DND-41 (cell line): ENCODE measurements around the gene EVC2.

Source experiments
- ATAC-seq: fragments of 200-7000 bp; cut with Tn5 transposase; 3 replicates; pipeline ENCODE4 v1.9.1; 2021; ENCODE audit warnings: low read depth; ENCODE audit not compliant: insufficient read depth
- DNase-seq: peaks from one replicate; pipeline ENCODE4 v3.0.0-alpha.2; 2020
- H2AFZ ChIP-seq: 2 replicates; pipeline ENCODE4 v1.6.0; 2012; ENCODE audit warnings: low read depth, low read length
- H3K27ac ChIP-seq: 2 replicates; pipeline ENCODE4 v1.5.1; 2012; ENCODE audit warnings: low read length, inconsistent platforms
- H3K27me3 ChIP-seq: fragments of 200-600 bp; sonication (generic); 2 replicates; pipeline ENCODE4 v1.6.0; 2012; ENCODE audit warnings: low read length, mild to moderate bottlenecking, inconsistent platforms; ENCODE audit not compliant: insufficient read depth, poor library complexity
- H3K36me3 ChIP-seq: 2 replicates; pipeline ENCODE4 v1.5.1; 2012; ENCODE audit warnings: low read length, inconsistent platforms; ENCODE audit not compliant: insufficient read depth
- H3K4me1 ChIP-seq: 2 replicates; pipeline ENCODE4 v1.5.1; 2012; ENCODE audit warnings: mild to moderate bottlenecking, low read length; ENCODE audit not compliant: insufficient read depth
- H3K4me2 ChIP-seq: 2 replicates; pipeline ENCODE4 v1.6.0; 2012; ENCODE audit warnings: mild to moderate bottlenecking, moderate library complexity, low read length, inconsistent platforms; ENCODE audit not compliant: insufficient read depth
- H3K4me3 ChIP-seq, 2 experiments: fragments of 200-600 bp in 1 of 2; shearing (Covaris generic) in 1 of 2; 2 replicates each; pipeline ENCODE4 v1.5.1; 2012 to 2016; ENCODE audit warnings: inconsistent platforms in 2 of 2, low read length in 2 of 2, mild to moderate bottlenecking in 2 of 2, low read depth in 1 of 2, moderate library complexity in 1 of 2
- H3K79me2 ChIP-seq: 2 replicates; pipeline ENCODE4 v1.6.0; 2012; ENCODE audit warnings: low read length, inconsistent platforms; ENCODE audit not compliant: insufficient read depth
- H3K9ac ChIP-seq: 2 replicates; pipeline ENCODE4 v1.6.0; 2012; ENCODE audit warnings: low read depth, mild to moderate bottlenecking, inconsistent platforms, low read length, moderate library complexity
- H3K9me3 ChIP-seq: 2 replicates; pipeline ENCODE4 v1.5.1; 2012; ENCODE audit warnings: low read length, moderate library complexity, mild to moderate bottlenecking, inconsistent platforms; ENCODE audit not compliant: insufficient read depth, severe bottlenecking
- H4K20me1 ChIP-seq: 2 replicates; pipeline ENCODE4 v1.6.0; 2012; ENCODE audit warnings: low read length; ENCODE audit not compliant: insufficient read depth
- EZH2 ChIP-seq: IDR thresholded peaks from 3 replicates; pipeline ENCODE4 v1.6.1; 2012; ENCODE audit warnings: borderline replicate concordance, low read depth, mild to moderate bottlenecking, moderate library complexity, low read length, inconsistent platforms; ENCODE audit not compliant: severe bottlenecking
- TF ChIP-seq, protein P1 (sequence below): IDR thresholded peaks from 2 replicates; pipeline ENCODE4 v1.5.1; 2012; ENCODE audit warnings: borderline replicate concordance, low read length, moderate library complexity, mild to moderate bottlenecking; ENCODE audit not compliant: poor library complexity, severe bottlenecking; ENCODE audit errors: extremely low read depth

EVC2 gene

DNA sequence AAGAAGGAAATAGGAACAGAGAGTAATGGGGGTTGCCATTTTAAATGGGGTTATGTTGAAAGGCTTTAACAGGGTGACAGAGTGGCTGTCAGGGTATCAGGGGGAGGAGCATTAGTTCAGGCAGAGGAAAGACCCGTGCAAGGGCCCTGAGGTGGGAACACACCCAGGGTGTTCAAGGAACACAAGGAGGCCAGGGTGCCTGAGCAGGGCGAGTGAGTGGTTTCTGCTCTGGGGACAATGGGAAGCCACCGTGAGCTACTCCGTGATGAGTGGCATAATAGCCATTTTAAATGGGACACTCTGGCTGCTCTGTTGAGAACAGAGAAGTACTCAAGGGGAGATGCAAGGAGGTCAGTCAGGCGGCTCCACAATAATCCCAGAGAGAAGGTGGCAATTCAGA is 4.5 kb downstream of the EVC2 start:
- Histone ChIP-seq H3K27me3 (no peaks in the 10 kb centered on the region), H3K4me1 (no peaks in the 10 kb centered on the region), H3K79me2 (no peaks in the 10 kb centered on the region), H4K20me1 (no peaks in the 10 kb centered on the region), H3K27ac (no peak overlapping the region), H3K9me3 (peaks cover 10% of the 10 kb centered on the region), H2AFZ (no peak overlapping the region), H3K36me3 (no peaks in the 10 kb centered on the region), H3K9ac (no peak overlapping the region), H3K4me2 (no peak overlapping the region), H3K4me3 (no peak overlapping the region)
- ATAC-seq (no peak), DNase-seq (no peak)
- no peak for TF ChIP-seq EZH2
- TF ChIP-seq, protein P1, sequence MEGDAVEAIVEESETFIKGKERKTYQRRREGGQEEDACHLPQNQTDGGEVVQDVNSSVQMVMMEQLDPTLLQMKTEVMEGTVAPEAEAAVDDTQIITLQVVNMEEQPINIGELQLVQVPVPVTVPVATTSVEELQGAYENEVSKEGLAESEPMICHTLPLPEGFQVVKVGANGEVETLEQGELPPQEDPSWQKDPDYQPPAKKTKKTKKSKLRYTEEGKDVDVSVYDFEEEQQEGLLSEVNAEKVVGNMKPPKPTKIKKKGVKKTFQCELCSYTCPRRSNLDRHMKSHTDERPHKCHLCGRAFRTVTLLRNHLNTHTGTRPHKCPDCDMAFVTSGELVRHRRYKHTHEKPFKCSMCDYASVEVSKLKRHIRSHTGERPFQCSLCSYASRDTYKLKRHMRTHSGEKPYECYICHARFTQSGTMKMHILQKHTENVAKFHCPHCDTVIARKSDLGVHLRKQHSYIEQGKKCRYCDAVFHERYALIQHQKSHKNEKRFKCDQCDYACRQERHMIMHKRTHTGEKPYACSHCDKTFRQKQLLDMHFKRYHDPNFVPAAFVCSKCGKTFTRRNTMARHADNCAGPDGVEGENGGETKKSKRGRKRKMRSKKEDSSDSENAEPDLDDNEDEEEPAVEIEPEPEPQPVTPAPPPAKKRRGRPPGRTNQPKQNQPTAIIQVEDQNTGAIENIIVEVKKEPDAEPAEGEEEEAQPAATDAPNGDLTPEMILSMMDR: no peak

DNA sequence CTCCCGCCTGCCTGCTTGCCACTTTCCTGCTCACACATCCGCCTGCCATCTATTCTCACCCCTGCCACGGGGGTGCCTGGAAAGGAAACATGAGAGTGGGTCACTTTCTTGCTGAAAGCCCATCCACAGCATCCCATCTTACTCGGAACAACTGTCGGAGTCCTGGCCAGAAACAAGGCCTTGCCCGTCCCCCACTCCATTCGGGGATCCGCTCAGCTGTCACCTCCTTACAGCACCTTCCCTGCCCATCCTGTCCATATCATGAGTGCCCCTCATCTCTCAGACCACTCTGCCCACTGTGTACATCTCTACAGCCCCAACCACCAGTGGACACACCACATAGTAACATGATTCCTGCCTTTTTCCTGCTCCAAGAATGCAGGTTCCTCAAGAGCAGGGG is 6.4 kb downstream of the EVC2 start:
- Histone ChIP-seq H3K9me3 (peaks cover 10% of the 10 kb centered on the region), H3K9ac (no peak overlapping the region), H4K20me1 (no peaks in the 10 kb centered on the region), H3K27me3 (no peaks in the 10 kb centered on the region), H3K4me3 (no peak overlapping the region), H3K4me1 (no peaks in the 10 kb centered on the region), H3K36me3 (no peaks in the 10 kb centered on the region), H2AFZ (no peak overlapping the region), H3K4me2 (no peak overlapping the region), H3K79me2 (no peaks in the 10 kb centered on the region), H3K27ac (no peak overlapping the region)
- no peak for TF ChIP-seq EZH2
- TF ChIP-seq, protein P1: no peak
- no peak for DNase-seq
- no peak for ATAC-seq

DNA sequence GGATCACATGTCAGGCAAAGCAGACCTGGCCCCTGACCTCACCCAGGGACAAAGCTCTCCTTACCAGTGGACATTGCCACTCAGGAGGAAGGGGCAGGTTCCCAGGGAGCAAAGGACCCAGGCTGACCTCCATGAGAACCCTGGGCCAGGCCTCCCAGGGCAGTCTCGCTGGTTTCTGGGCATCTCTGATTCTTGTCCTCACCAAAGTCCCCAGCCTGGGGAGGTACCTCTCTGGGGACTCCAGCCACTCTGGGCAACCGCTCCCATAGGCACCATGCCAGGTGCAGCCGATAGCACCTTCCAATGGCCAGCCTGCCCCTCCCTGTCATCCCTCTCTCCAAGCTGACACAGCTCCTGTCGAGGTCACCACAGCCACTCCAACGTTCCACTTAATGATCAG is 7.9 kb downstream of the EVC2 start:
- no peak overlapping the region for H3K27ac ChIP-seq
- ATAC-seq: no peak
- TF ChIP-seq, protein P1: no peak
- TF ChIP-seq EZH2: no peak
- H3K4me2 ChIP-seq: no peak overlapping the region
- no peaks in the 10 kb centered on the region for H3K79me2 ChIP-seq
- H3K9ac ChIP-seq: no peak overlapping the region
- H3K36me3 ChIP-seq: no peaks in the 10 kb centered on the region
- H3K4me3 ChIP-seq: no peak overlapping the region
- peaks cover 10% of the 10 kb centered on the region for H3K9me3 ChIP-seq
- H3K4me1 ChIP-seq: no peaks in the 10 kb centered on the region
- no peak overlapping the region for H2AFZ ChIP-seq
- no peaks in the 10 kb centered on the region for H4K20me1 ChIP-seq
- H3K27me3 ChIP-seq: no peaks in the 10 kb centered on the region
- DNase-seq: no peak

DNA sequence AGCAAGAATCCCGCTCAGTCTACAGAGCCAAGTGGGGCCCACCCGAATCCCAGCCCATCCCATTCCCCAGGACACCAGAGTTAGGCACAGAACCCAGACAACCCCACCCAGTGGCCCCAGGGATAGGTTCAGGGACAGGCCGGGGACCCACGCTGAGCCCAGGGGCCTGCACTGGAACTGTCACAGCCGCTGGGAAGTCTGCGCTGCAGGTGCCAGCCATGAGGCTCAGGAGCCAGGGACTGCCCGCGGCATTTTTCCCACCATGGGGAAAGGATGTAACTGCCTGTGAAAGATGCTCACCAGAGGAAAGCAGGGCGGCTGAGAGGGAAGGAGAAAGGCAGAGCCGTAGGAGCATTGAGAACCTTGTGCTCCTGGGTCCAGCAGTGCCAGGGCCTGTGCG is 12.0 kb downstream of the EVC2 start:
- DNase-seq (no peak), ATAC-seq (no peak)
- no peaks in the 10 kb centered on the region for H4K20me1 ChIP-seq
- H3K4me3 ChIP-seq: no peak overlapping the region
- H3K36me3 ChIP-seq: no peaks in the 10 kb centered on the region
- H3K9me3 ChIP-seq: no peaks in the 10 kb centered on the region
- no peak overlapping the region for H3K27ac ChIP-seq
- H3K79me2 ChIP-seq: no peaks in the 10 kb centered on the region
- no peaks in the 10 kb centered on the region for H3K27me3 ChIP-seq
- no peak overlapping the region for H3K4me2 ChIP-seq
- TF ChIP-seq, protein P1: no peak
- TF ChIP-seq EZH2: no peak
- no peak overlapping the region for H2AFZ ChIP-seq
- no peaks in the 10 kb centered on the region for H3K4me1 ChIP-seq
- H3K9ac ChIP-seq: no peak overlapping the region
